CD4-positive, alpha-beta T cell treated with Interleukin-4 for 4 hours (primary cell): ENCODE measurements around the gene EID2B.

Source experiments
- DNase-seq: peaks from one replicate; pipeline ENCODE4 v3.0.0-alpha.2; 2020

The EID2B gene

DNA sequence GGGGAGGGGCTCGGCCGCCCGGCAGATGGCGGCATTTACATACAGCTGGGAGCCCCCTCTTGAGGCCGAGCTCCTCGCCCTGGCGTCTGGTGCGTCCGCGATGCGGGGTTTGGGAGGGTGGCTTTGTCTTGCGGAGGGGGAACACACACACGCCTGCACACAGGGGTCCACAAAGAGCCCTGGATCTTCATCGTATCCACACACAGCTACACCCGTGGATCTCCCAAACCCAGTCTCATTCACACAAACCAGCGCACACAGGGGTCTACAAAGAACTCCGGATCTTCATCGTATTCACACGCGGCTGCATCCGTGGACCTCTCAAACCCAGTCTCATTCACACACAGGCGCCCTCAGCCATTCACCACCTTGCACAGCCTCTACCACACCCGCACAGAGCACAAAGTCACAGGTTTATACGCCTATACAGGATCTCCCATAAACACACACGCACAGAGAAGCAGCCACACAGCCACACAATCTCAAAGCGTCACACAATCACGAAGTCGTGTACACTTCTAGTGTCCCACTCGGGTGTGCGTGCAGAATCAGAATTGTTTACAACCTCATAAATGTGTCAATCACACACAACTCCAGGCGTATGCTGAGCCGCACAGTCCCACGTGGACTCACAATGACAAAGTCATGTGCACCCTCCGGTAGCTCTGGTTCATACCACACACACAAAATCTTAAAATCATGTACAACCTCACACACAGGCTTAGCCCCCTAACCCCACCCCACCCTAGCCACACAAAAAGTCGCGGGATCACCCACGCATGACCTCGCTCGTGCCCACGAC, 34.5 kb downstream of the EID2B start:
- DNase-seq, result no peak

DNA sequence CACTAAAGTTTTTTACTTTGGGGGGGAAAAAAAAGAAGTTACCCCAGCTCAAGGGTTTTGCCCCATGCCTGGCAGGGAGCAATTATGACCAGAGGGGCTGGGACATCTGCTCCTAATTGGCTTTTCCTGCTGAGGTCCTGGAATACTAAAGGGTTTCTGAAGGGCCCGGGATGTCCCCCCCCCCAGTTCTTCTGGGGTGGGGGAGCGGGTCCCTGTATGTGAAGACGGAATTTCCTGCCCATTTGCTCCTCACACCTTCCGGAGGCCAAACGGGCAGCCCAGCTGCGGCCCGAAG, 35.0 kb downstream of the EID2B start:
- no peak for DNase-seq

DNA sequence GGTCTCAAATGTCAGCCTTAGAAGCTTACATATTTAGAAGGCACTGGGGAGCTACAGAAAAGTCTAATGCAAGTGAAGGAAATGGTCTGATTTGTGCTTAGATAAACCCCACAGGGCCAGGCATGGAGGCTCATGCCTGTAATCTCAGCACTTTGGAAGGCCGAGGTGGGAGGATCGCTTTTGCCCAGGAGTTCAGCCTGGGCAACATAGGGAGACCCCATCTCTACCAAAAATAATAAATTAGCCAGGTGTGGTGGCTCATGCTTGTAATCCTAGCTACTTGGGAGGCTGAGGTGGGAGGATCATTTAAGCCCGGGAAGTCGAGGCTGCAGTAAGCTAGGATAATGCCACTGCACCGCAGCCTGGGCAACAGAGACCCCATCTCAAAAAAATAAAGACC, 36.6 kb downstream of the EID2B start:
- no peak for DNase-seq

DNA sequence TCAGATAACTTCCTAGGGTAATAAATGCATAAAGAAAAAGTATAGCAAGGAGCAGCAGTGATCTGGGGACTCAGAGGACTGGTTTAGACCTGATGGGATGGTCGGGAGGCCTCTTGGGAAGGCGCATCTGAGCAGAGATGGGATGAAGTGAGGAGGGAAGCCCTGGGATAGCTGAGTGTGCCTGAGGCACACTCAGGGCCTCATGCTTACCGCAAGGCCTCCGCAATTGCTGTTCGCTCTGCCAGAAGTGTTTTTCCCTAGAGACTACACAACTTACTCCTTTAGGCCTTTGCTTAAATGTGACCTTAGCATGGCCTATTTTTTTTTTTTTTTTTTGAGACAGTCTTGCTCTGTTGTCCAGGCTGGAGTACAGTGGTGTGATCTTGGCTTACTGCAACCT, 38.0 kb downstream of the EID2B start:
- DNase-seq, result no peak

DNA sequence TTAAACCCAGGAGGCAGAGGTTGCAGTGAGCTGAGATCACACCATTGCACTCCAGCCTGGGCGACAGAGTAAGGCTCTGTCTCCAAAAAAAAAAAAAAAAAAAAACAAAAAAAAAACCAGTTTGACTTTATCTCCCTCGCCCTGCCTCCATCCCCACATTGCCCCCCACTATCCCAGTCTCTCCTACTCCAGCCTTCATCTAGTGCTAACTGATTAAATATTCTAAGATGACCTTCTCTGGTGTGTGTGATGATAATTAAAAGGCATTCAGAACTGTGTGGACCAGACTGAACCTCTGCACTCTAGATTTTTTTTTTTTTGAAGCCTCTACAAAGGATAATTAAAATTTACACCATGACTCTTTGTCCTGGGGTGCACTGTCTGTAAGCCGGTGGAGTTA, 39.9 kb downstream of the EID2B start:
- DNase-seq, result no peak

DNA sequence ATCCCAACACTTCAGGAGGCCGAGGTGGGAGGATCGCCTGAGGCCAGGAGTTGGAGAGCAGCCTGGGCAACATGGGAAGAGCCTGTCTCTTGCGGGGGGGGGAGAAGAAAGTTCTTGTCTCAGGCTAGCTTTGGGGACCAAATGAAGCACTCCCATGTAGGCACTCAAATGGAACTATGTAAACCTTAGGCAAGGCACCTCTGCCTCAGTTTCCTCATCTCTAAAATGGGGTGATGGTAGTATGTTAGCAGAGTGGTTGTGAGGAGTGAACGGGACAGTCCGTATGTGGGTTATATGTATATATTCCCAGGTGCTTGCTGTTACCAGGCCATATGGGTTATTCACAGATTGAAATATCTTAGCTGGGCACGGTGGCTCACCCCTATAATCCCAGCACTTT, 40.4 kb downstream of the EID2B start:
- DNase-seq, result no peak

DNA sequence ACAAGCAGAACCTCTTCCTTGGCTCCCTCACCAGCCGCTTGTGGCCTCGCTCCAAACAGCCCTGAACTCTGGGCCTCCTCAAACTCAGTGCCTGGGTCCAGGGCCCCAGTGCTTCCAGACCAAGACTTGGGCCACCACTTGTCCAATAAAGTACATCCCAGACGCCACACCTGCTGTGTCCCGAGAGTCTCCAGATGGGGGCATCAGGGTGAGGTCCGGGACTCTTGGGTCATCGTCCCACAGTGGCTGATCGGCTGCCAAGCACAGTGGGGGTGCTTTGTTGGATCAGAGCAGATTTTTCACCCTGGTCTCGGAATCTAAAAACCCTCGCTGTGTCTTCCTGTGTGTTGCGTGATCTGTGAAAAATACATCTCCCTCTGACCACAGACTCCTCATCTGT, 42.9 kb downstream of the EID2B start:
- no peak for DNase-seq

DNA sequence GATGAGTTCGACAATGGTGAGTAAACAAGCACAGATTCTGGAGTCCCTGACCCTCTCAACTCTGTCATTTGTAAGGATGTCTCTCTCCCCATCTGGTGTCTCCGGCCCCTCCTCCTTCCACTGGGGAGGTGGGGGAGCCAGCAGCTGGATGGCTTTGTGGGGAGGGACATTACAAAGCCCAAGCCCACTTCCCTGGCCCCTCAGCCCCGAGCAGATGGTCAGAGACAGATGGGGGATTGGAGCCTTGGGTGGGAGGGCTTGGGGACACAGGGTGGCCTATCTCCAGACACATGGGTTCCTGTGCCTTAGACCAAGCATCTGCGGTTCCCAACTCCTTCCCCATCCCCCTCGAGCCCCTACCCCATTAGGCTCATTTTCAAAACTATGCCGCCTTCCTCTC, 49.5 kb downstream of the EID2B start:
- no peak for DNase-seq

DNA sequence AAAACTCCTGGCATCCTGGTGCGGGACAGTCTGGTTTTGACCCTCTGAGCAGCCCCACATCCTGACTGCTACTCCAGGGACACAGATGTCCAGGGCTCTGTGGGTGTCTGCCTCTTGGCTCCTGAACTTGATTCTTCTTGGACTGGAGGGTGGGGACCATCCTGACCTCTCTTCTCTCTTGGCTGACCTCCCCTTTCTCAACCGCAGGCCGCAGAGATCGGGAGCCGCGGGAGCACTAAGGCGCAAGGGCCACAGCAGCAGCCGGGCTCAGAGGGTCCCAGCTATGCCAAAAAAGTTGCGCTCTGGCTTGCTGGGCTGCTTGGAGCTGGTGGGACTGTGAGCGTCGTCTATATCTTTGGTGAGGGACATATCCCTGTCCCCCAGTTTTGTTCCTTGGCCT, 51.0 kb downstream of the EID2B start:
- no peak for DNase-seq

DNA sequence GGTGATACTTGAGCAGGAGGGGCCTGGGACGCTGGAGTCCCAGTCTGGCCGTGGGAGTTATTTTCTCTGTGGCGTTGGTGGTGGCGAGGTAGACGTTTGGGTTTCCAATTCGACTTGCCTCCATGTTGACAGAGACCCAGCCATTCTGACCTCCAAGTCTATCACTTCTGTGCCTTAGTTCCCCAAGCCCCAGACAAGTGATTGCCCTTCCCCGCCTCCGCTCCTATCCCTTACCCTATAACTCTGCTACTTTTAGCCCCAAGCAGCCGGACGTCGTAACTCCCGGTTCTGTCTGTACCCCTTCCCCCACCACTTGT, 51.5 kb downstream of the EID2B start:
- no peak for DNase-seq
